Neural cell (in vitro differentiated cells): ENCODE results near the gene AK3. TPM values are rescaled to one million over a fixed set of nuclear protein-coding genes. Genes with fewer than 3 reads are reported as not detected.

Experiments
- H2AFZ ChIP-seq: fragments of 200-600, 300-800 bp; sonication (generic), shearing (Covaris generic); 2 replicates; pipeline ENCODE4 v1.6.0; 2014; ENCODE audit warnings: low read depth, mild to moderate bottlenecking, antibody characterized with exemption, low read length, moderate library complexity
- H3F3A ChIP-seq: fragments of 200-600 bp; shearing (Covaris generic); 2 replicates; pipeline ENCODE4 v1.6.1; 2016; ENCODE audit warnings: mild to moderate bottlenecking, moderate library complexity, mixed read lengths, antibody characterized with exemption, low read length; ENCODE audit not compliant: insufficient read depth, poor library complexity, severe bottlenecking
- H3K27ac ChIP-seq: fragments of 200-600, 300-800 bp; sonication (generic), shearing (Covaris generic); 2 replicates; pipeline ENCODE4 v1.5.1; 2014; ENCODE audit warnings: mild to moderate bottlenecking, low read length, moderate library complexity
- H3K27me3 ChIP-seq: fragments of 300-800, 200-600 bp; sonication (generic), shearing (Covaris generic); 2 replicates; pipeline ENCODE4 v1.6.0; 2014; ENCODE audit warnings: mild to moderate bottlenecking, low read depth, low read length, moderate library complexity; ENCODE audit not compliant: insufficient read depth
- H3K36me3 ChIP-seq: fragments of 300-800, 200-600 bp; sonication (generic), shearing (Covaris generic); 2 replicates; pipeline ENCODE4 v1.5.1; 2014; ENCODE audit warnings: mild to moderate bottlenecking, antibody characterized with exemption, low read length, moderate library complexity; ENCODE audit not compliant: insufficient read depth
- H3K4me2 ChIP-seq: fragments of 300-800, 200-600 bp; sonication (generic), shearing (Covaris generic); 2 replicates; pipeline ENCODE4 v1.6.0; 2014; ENCODE audit warnings: mild to moderate bottlenecking, low read length
- H3K4me3 ChIP-seq: fragments of 300-800, 200-600 bp; sonication (generic), shearing (Covaris generic); 2 replicates; pipeline ENCODE4 v1.5.1; 2014; ENCODE audit warnings: mild to moderate bottlenecking, low read length, moderate library complexity
- H3K79me2 ChIP-seq: fragments of 200-600 bp; shearing (Covaris generic); replicated peaks from 2 replicates; pipeline ENCODE4 v1.6.0; 2014; ENCODE audit warnings: mild to moderate bottlenecking, low read length, moderate library complexity; ENCODE audit not compliant: insufficient read depth
- H3K9ac ChIP-seq: fragments of 300-800, 200-600 bp; sonication (generic), shearing (Covaris generic); 2 replicates; pipeline ENCODE4 v1.6.1; 2016; ENCODE audit warnings: mild to moderate bottlenecking, low read length, mixed read lengths
- H3K9me2 ChIP-seq: fragments of 200-600 bp; shearing (Covaris generic); 2 replicates; pipeline ENCODE4 v1.6.1; 2016; ENCODE audit warnings: mild to moderate bottlenecking, low read length, mixed read lengths; ENCODE audit not compliant: insufficient read depth
- H3K9me3 ChIP-seq: fragments of 200-600, 300-800 bp; sonication (generic), shearing (Covaris generic); 2 replicates; pipeline ENCODE4 v1.6.1; 2016; ENCODE audit warnings: mild to moderate bottlenecking, mixed run types, low read length, moderate library complexity, mixed read lengths
- H4K20me1 ChIP-seq: fragments of 200-600 bp; shearing (Covaris generic); 2 replicates; pipeline ENCODE4 v1.6.1; 2016; ENCODE audit warnings: mild to moderate bottlenecking, mixed run types; ENCODE audit not compliant: insufficient read depth
- CTCF ChIP-seq: fragments of 450-650 bp; IDR thresholded peaks from 2 replicates; pipeline ENCODE4 v1.5.1; 2014; ENCODE audit warnings: antibody characterized with exemption, mild to moderate bottlenecking, moderate library complexity; ENCODE audit not compliant: poor library complexity, severe bottlenecking
- EP300 ChIP-seq: fragments of 450-650 bp; conservative IDR thresholded peaks from 2 replicates; pipeline ENCODE4 v1.6.1; 2014; ENCODE audit warnings: antibody characterized with exemption, mild to moderate bottlenecking, moderate library complexity; ENCODE audit not compliant: poor library complexity, severe bottlenecking
- EZH2 ChIP-seq: fragments of 200-600, 300-800 bp; shearing (Covaris generic), sonication (generic); IDR thresholded peaks from 2 replicates; pipeline ENCODE4 v1.6.1; 2014; ENCODE audit warnings: antibody characterized with exemption, low read length, borderline replicate concordance, mild to moderate bottlenecking; ENCODE audit not compliant: insufficient read depth, poor library complexity, severe bottlenecking
- MXI1 ChIP-seq: fragments of 450-650 bp; conservative IDR thresholded peaks from 2 replicates; pipeline ENCODE4 v1.6.1; 2014; ENCODE audit warnings: antibody characterized with exemption, mild to moderate bottlenecking; ENCODE audit not compliant: poor library complexity, severe bottlenecking
- POLR2AphosphoS5 ChIP-seq: IDR thresholded peaks from 2 replicates; pipeline ENCODE4 v1.6.1; 2012
- RAD21 ChIP-seq: fragments of 450-650 bp; conservative IDR thresholded peaks from 2 replicates; pipeline ENCODE4 v1.6.1; 2014; ENCODE audit warnings: antibody characterized with exemption, mild to moderate bottlenecking, moderate library complexity
- REST ChIP-seq: IDR thresholded peaks from 2 replicates; pipeline ENCODE4 v1.6.1; 2012; ENCODE audit warnings: borderline replicate concordance
- SMC3 ChIP-seq: fragments of 450-650 bp; conservative IDR thresholded peaks from 2 replicates; pipeline ENCODE4 v1.6.1; 2014; ENCODE audit warnings: antibody characterized with exemption, mild to moderate bottlenecking, moderate library complexity; ENCODE audit not compliant: poor library complexity
- TAF1 ChIP-seq: IDR thresholded peaks from 2 replicates; pipeline ENCODE4 v1.6.1; 2012; ENCODE audit warnings: low read depth
- polyA plus RNA-seq: library from polyadenylated mRNA; depleted of rRNA; stranded (reverse); fragments of >200 nt; gene quantifications from 2 replicates; pipeline ENCODE4 v1.2.3, GENCODE V29; 2014

AK3 gene
- polyA plus RNA-seq, 1 donor from 2014 or later = 73.7 TPM

GRCh38 chr9:4677392-4677791 is 63.6 kb downstream of the AK3 start:
- no peaks in the 10 kb centered on the region for H3K36me3 ChIP-seq
- H4K20me1 ChIP-seq = no peaks in the 10 kb centered on the region
- H3K4me2 ChIP-seq = no peak overlapping the region
- H3K9me2 ChIP-seq = no peaks in the 10 kb centered on the region
- H3K9me3 ChIP-seq = no peaks in the 10 kb centered on the region
- H2AFZ ChIP-seq = peak overlapping the region; percentile 86
- no peak overlapping the region for H3K4me3 ChIP-seq
- no peaks in the 10 kb centered on the region for H3K27me3 ChIP-seq
- H3K79me2 ChIP-seq = peaks cover 16% of the 10 kb centered on the region
- peak overlapping the region; percentile 98 for H3K27ac ChIP-seq
- H3F3A ChIP-seq = no peaks in the 10 kb centered on the region
- H3K9ac ChIP-seq = no peak overlapping the region
- TF ChIP-seq CTCF = no peak
- no peak for TF ChIP-seq REST
- TF ChIP-seq TAF1 = no peak
- no peak for TF ChIP-seq POLR2AphosphoS5
- TF ChIP-seq EP300 = no peak
- TF ChIP-seq EZH2 = no peak
- no peak for TF ChIP-seq SMC3
- no peak for TF ChIP-seq MXI1
- TF ChIP-seq RAD21 = no peak

GRCh38 chr9:4674783-4675182 is 66.2 kb downstream of the AK3 start:
- no peak overlapping the region for H3K4me3 ChIP-seq
- TF ChIP-seq SMC3 = no peak
- no peak for TF ChIP-seq CTCF
- no peak for TF ChIP-seq RAD21
- no peak for TF ChIP-seq REST
- no peak for TF ChIP-seq EP300
- no peak for TF ChIP-seq TAF1
- TF ChIP-seq POLR2AphosphoS5 = no peak
- no peaks in the 10 kb centered on the region for H3K9me3 ChIP-seq
- no peak overlapping the region for H2AFZ ChIP-seq
- no peaks in the 10 kb centered on the region for H3F3A ChIP-seq
- H3K36me3 ChIP-seq = no peaks in the 10 kb centered on the region
- H4K20me1 ChIP-seq = no peaks in the 10 kb centered on the region
- H3K4me2 ChIP-seq = no peak overlapping the region
- H3K9ac ChIP-seq = no peak overlapping the region
- H3K27ac ChIP-seq = no peak overlapping the region
- H3K9me2 ChIP-seq = no peaks in the 10 kb centered on the region
- no peaks in the 10 kb centered on the region for H3K27me3 ChIP-seq
- H3K79me2 ChIP-seq = no peaks in the 10 kb centered on the region
